GM12878 (cell line): ENCODE results near the gene RBPJL. TPM values are rescaled to one million over a fixed set of nuclear protein-coding genes. Genes with fewer than 3 reads are reported as not detected.

Experiments
- ATF2 ChIP-seq: IDR thresholded peaks from 2 replicates; pipeline ENCODE4 v1.6.1; 2012; ENCODE audit warnings: low read length, inconsistent platforms
- BCLAF1 ChIP-seq: fragments of 450-650 bp; IDR thresholded peaks from 2 replicates; pipeline ENCODE4 v1.6.1; 2017; ENCODE audit warnings: antibody characterized with exemption, mild to moderate bottlenecking, moderate library complexity
- CUX1 ChIP-seq: IDR thresholded peaks from 2 replicates; pipeline ENCODE4 v1.6.1; 2012; ENCODE audit warnings: improper control_type of control experiment, low read depth, low read length; ENCODE audit not compliant: insufficient replicate concordance
- ELK1 ChIP-seq: IDR thresholded peaks from 2 replicates; pipeline ENCODE4 v1.6.1; 2012; ENCODE audit warnings: low read depth, low read length, improper control_type of control experiment
- FOXM1 ChIP-seq: IDR thresholded peaks from 2 replicates; pipeline ENCODE4 v1.6.1; 2012; ENCODE audit warnings: low read depth, mild to moderate bottlenecking, inconsistent platforms, low read length, moderate library complexity
- HCFC1 ChIP-seq: fragments of 150-350 bp; IDR thresholded peaks from 2 replicates; pipeline ENCODE4 v1.6.1; 2014; ENCODE audit warnings: low read length
- HDGF ChIP-seq: fragments of 450-650 bp; IDR thresholded peaks from 2 replicates; pipeline ENCODE4 v1.6.1; 2016; ENCODE audit warnings: antibody characterized with exemption
- KLF5 ChIP-seq: fragments of 450-650 bp; IDR thresholded peaks from 2 replicates; pipeline ENCODE4 v1.6.1; 2014; ENCODE audit warnings: mild to moderate bottlenecking; ENCODE audit not compliant: partially characterized antibody
- NBN ChIP-seq: fragments of 450-650 bp; IDR thresholded peaks from 2 replicates; pipeline ENCODE4 v1.6.1; 2016
- NFIC ChIP-seq: IDR thresholded peaks from 2 replicates; pipeline ENCODE4 v1.6.1; 2012; ENCODE audit warnings: low read depth, mild to moderate bottlenecking, inconsistent platforms, low read length, moderate library complexity
- NKRF ChIP-seq: fragments of 450-650 bp; conservative IDR thresholded peaks from 2 replicates; pipeline ENCODE4 v1.6.1; 2017; ENCODE audit warnings: mild to moderate bottlenecking, moderate library complexity
- SMAD5 ChIP-seq: IDR thresholded peaks from 2 replicates; pipeline ENCODE4 v1.6.1; 2016; ENCODE audit warnings: antibody characterized with exemption, low read depth
- SREBF1 ChIP-seq: IDR thresholded peaks from 2 replicates; pipeline ENCODE4 v1.6.1; 2012; ENCODE audit warnings: mild to moderate bottlenecking, low read length
- STAT1 ChIP-seq: fragments of 450-650 bp; conservative IDR thresholded peaks from 2 replicates; pipeline ENCODE4 v1.6.1; 2014; ENCODE audit warnings: antibody characterized with exemption, mild to moderate bottlenecking
- USF2 ChIP-seq: IDR thresholded peaks from 2 replicates; pipeline ENCODE4 v1.6.1; 2011; ENCODE audit warnings: low read depth, low read length, improper control_type of control experiment, borderline replicate concordance
- ZNF274 ChIP-seq: IDR thresholded peaks from one replicate; pipeline ENCODE4 v1.8.0; 2011; ENCODE audit not compliant: insufficient read length, insufficient read depth
- polyA plus RNA-seq, 11 experiments: library from polyadenylated mRNA; depleted of rRNA in 4 of 11; unstranded in 6 of 11; stranded (reverse) in 5 of 11; fragments of >200 nt; fragmentation: Nextera tagmentation in 4 of 11; fragmentation: Illumina TruSeq in 1 of 11; extraction: Ambion mirVana in 4 of 11; extraction: Trizol in 1 of 11; gene quantifications; 1 replicate in 1 of 11; 2 replicates in 10 of 11; pipeline versions ENCODE4 v1.2.1 to v1.2.3, GENCODE V29; 2011 to 2016; ENCODE audit warnings: inconsistent platforms in 2 of 11, missing spikeins in 2 of 11, low read depth in 1 of 11
- total RNA-seq, 4 experiments: library from RNA; depleted of rRNA in 3 of 4; stranded (reverse); fragments of >200 nt in 3 of 4; fragmentation: Illumina TruSeq in 1 of 4; extraction: Trizol in 1 of 4; gene quantifications; 2 replicates each; pipeline versions ENCODE4 v1.2.1 to v1.2.3, GENCODE V29; 2013 to 2021

RBPJL gene
- total and polyA plus RNA-seq, 10 of the 15 experiments (the other 5 are each of a cell fraction or from before 2014, with no cell fraction given): 0.18 TPM; not detected in 9

- TF ChIP-seq CUX1 (no peak), HDGF (no peak), BCLAF1 (no peak), USF2 (no peak), FOXM1 (no peak), NKRF (peak; percentile 54; the same call in 1 of the 2 replicates), HCFC1 (no peak), STAT1 (no peak), SMAD5 (no peak), KLF5 (no peak), ELK1 (no peak), NBN (no peak), NFIC (no peak), ATF2 (no peak), ZNF274 (no peak), SREBF1 (no peak)
Observed at GRCh38 chr20:45347936-45348778, 41.5 kb downstream of the RBPJL start, which contains the start of gene SDC4 (continued).
